Omental fat pad (tissue), 4 donors: ENCODE data around the gene BCAP31. TPM values are rescaled to one million over a fixed set of nuclear protein-coding genes. Genes with fewer than 3 reads are reported as not detected.

Experiments used
- ATAC-seq: fragments of 150-250 bp; one replicate; pipeline ENCODE4 v1.9.1; 2016; ENCODE audit warnings: mild to moderate bottlenecking, moderate library complexity; ENCODE audit not compliant: low FRiP score
- DNase-seq: peaks from one replicate; pipeline ENCODE4 v3.0.0-alpha.2; 2019; ENCODE audit warnings: low spot score
- CTCF ChIP-seq, 3 donors: fragments of 450-650 bp; IDR thresholded peaks; one replicate each; pipeline ENCODE4 v1.5.1; 2016 to 2017; ENCODE audit warnings: antibody characterized with exemption in 3 of 3, mild to moderate bottlenecking in 3 of 3, moderate library complexity in 2 of 3
- total RNA-seq, 4 donors: library from RNA; depleted of rRNA; stranded (reverse); fragments of >200 nt; gene quantifications; one replicate each; pipeline ENCODE4 v1.1.0, GENCODE V29; 2016

The BCAP31 gene
- total RNA-seq, 4 donors from 2014 or later: 119 to 421 (median 240) TPM

GRCh38 chrX:153728951-153729631, 4.9 kb upstream of the BCAP31 start:
- no peak for DNase-seq
- TF ChIP-seq CTCF (IDR thresholded peaks at IDR 0.05): no peak
- no peak for ATAC-seq

GRCh38 chrX:153728095-153728494, 3.9 kb upstream of the BCAP31 start:
- ATAC-seq: no peak
- DNase-seq: no peak
- no peak for TF ChIP-seq CTCF (IDR thresholded peaks at IDR 0.05)

- TF ChIP-seq CTCF (IDR thresholded peaks at IDR 0.05): no peak
- ATAC-seq: no peak
- no peak for DNase-seq
Observed at GRCh38 chrX:153727123-153727931, 3.1 kb upstream of the BCAP31 start.

GRCh38 chrX:153726286-153727122, 2.3 kb upstream of the BCAP31 start:
- DNase-seq (no peak), ATAC-seq (peak; percentile 45)

GRCh38 chrX:153725832-153726285, 1.7 kb upstream of the BCAP31 start:
- DNase-seq (no peak), ATAC-seq (no peak)
- TF ChIP-seq CTCF (IDR thresholded peaks at IDR 0.05): no peak

More at GRCh38 chrX:153726286-153727122, 2.3 kb upstream of the BCAP31 start:
- no peak for TF ChIP-seq CTCF (IDR thresholded peaks at IDR 0.05)

GRCh38 chrX:153725039-153725831, 1.0 kb upstream of the BCAP31 start:
- DNase-seq: no peak
- ATAC-seq: no peak
- TF ChIP-seq CTCF (IDR thresholded peaks at IDR 0.05): no peak
